Measurements from ENCODE around the gene ACBD3.
A peak's percentile ranks its signal among the peaks of the same experiment; 100 is the strongest.

The ACBD3 gene

DNA sequence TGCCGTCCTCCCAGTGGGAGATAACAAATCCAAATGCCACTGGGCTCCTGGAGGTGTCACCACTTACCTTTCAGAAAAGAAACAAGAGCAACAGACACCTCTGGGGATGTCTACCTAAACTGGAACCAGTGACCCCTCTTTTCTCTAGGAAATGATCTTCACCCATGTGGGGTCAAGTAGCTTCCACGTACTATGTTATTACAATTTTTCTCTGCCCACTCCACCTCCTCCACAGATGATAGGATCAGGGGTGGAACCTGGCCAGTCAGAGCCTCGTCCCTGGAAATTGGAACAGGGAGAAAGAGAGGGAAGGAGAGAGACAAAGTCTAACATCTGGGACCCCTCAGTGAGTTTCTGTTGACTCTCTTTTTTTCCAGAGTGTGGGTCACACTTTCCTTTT lies 73.9 kb downstream of the ACBD3 start:
- no peak overlapping the region for H3K4me3 ChIP-seq (ENCODE audit: low read length)
- TF ChIP-seq, protein P1, sequence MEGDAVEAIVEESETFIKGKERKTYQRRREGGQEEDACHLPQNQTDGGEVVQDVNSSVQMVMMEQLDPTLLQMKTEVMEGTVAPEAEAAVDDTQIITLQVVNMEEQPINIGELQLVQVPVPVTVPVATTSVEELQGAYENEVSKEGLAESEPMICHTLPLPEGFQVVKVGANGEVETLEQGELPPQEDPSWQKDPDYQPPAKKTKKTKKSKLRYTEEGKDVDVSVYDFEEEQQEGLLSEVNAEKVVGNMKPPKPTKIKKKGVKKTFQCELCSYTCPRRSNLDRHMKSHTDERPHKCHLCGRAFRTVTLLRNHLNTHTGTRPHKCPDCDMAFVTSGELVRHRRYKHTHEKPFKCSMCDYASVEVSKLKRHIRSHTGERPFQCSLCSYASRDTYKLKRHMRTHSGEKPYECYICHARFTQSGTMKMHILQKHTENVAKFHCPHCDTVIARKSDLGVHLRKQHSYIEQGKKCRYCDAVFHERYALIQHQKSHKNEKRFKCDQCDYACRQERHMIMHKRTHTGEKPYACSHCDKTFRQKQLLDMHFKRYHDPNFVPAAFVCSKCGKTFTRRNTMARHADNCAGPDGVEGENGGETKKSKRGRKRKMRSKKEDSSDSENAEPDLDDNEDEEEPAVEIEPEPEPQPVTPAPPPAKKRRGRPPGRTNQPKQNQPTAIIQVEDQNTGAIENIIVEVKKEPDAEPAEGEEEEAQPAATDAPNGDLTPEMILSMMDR (conservative IDR thresholded peaks at IDR 0.05; ENCODE audit: low read depth, low read length): no peak
- no peak for DNase-seq (ENCODE audit: low read depth)

DNA sequence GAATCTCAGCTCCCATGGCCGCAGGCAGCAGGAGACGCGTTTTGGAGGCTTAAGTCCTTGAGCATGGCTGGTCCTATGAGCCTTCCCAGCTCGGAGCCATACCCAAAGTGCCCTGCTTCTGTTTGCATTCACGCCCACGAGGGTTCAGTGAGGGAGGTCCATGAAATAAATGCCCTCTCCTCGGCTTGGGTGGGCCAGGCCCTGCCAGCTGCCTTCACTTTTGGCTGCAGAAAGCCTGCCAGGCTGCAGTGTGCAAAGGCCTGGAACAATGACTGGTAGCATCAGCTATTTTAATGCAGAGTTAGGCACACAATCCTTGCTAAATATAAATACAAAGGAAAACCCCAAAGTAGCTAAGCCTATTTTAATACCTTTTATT lies 74.7 kb downstream of the ACBD3 start:
- TF ChIP-seq, protein P1 (conservative IDR thresholded peaks at IDR 0.05; ENCODE audit: low read depth, low read length): no peak
- DNase-seq (ENCODE audit: low read depth): no peak
- H3K4me3 ChIP-seq (ENCODE audit: low read length): no peak overlapping the region

DNA sequence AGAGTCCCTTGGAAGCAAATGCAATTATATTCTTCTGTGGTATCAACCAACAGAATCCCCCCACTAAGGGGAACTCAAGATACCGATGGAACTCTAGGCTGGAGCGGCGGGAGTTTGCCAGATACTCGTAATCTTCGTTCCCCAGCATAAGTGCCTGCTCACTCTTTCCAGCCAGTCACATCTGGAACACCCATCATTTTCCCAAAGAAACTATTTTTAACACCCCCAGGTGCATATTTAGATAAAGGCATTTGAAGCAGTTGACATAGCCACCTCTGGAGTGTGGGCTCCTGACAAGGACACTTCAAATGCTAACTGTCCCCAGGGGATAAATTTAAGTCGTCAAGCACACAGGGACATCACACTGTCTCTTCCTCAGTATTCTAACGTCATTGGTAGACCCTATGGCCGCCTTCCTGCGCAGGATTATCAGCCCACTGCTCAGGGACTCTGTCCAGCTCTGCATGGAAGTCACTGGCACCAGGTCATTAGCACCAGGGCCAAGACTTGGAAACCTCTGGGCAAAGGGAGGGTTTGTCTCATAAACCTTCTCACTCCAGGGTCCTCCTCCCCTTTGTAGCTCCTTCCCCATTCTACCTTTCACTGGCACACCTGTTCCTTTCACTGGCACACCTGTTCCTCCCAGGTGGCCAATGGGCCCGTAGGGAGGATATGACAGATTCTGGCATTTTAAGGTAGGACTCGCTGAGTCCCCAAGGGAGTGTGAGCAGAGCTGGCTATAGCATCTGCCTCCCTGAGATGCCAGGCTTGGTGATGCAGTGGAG lies 75.3 kb downstream of the ACBD3 start:
- TF ChIP-seq, protein P1 (conservative IDR thresholded peaks at IDR 0.05; ENCODE audit: low read depth, low read length): no peak

DNA sequence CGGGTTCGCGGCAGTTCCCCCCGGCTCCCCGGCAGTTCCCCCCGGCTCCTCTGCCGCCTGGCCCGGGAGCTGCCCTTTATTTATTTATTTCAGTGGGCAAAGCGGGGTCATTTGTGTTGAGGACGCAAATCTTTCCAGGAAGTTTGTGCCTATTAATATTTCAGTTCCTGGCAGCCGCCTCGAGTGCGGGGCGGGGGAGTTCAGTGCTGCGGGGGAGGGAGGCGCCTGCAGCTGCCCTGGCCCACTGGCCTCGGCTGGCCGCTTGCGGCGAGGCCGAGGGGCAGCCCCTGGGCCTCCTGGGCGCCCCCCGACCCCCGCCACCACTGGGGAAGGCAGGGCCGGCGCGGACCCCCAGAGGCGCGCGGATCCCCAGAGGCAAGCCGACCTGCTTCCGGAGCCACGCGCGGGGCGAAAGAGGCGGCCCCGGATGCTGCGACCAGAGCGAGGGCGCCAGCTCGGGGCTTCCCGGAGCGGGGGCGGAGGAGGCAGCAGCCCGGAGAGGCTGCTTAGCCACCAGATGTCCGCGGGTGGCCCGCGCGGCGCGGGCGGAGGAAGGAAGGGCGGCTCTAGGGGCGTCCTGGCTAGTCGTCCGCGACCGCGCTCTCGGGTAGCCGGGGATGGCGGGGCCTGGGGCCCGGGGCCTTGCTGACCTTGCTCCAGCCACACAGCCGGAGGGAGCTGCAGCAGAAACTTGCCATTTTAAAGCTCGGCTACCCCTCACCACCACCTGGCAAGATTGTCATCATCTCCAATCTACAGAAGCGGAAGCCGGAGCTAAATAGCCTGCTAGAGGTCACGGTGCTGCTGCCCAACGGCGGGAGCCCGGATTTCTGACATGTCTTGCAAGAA lies 76.1 kb downstream of the ACBD3 start:
- TF ChIP-seq, protein P1 (conservative IDR thresholded peaks at IDR 0.05; ENCODE audit: low read depth, low read length): no peak
- peak; percentile 34 for DNase-seq (ENCODE audit: low read depth)
- peak overlapping the region; percentile 53 for H3K4me3 ChIP-seq (ENCODE audit: low read length)

More for the DNA sequence above, 75.3 kb downstream of the ACBD3 start:
- no peak for DNase-seq (ENCODE audit: low read depth)
- H3K4me3 ChIP-seq (ENCODE audit: low read length): peak overlapping the region; percentile 53

DNA sequence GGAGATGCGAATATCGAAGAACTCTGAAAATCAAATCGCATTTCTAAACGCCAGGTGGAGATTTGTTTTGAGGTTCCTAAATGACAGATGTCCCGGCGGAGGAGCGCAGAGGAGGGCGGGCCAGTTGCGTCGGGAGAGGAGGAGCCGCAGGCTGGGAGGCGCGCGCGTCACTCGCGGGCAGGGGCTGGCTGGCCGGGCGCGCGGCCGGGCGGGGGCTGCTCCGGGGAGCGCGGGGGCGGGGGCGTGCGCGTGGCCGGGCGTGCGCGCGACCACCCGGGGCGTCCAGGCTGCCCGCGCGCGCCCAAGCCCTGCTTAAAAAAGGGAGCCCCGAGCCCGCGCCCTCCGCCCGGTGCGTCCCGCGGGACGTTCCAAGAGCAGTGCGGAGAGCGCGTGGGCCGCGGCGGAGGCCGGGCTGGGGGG lies 76.7 kb downstream of the ACBD3 start:
- TF ChIP-seq, protein P1 (conservative IDR thresholded peaks at IDR 0.05; ENCODE audit: low read depth, low read length): no peak
- peak overlapping the region; percentile 58 for H3K4me3 ChIP-seq (ENCODE audit: low read length)
- no peak for DNase-seq (ENCODE audit: low read depth)

DNA sequence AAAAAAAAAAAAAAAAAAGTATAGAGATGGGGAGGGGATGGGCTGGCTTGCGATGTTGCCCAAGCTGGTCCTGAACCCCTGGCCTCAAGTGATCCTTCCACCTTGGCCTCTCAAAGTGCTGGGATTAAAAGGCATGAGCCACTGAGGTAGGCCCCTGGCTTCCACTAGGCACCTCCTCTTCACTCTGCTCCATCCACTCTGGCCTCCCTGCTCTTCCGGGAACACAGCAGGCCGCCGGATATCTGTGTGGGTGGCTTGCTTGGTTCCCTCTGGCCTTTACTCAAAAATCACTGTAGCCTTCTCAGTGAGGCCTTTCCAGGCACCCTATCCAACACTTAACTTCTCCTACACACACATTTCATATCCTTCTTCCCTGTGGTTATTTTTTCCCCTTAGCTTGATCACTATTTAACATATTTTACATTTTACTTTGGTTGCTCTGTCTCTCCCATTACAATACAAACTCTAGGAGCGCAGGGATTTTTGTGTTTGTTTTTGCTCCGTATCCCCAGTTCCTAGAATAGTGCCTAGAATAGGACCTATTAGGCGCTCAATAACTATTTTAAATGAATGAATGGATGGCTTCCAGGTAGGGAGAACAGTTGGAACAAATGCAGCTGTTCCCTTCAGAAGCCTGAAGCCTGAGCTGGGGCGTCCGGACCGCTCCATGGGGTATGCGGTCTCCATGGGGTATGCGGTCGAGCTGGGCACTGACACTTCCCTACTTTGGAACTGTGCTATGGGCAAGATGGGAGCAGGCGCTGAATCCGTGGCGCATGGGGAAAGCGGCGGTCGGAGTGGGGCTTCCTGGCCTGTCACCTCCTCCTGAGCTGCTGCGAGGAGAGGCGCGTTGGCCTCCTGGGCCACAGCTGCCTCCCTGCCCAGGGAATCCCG lies 77.4 kb downstream of the ACBD3 start:
- TF ChIP-seq, protein P1 (conservative IDR thresholded peaks at IDR 0.05; ENCODE audit: low read depth, low read length): no peak
- H3K4me3 ChIP-seq (ENCODE audit: low read length): peak overlapping the region; percentile 58
- DNase-seq (ENCODE audit: low read depth): no peak

Data from retinal pigment epithelial cell (primary cell).